ENCODE results near the gene ZNF804B.

GRCh38 chr7:88759230-88760135 lies at the start of gene ZNF804B:
- no peak for TF ChIP-seq CTCF (conservative IDR thresholded peaks at IDR 0.05; ENCODE audit: low read length)
- no peak for TF ChIP-seq EZH2phosphoT487 (IDR thresholded peaks at IDR 0.05; ENCODE audit: borderline replicate concordance, low read depth, low read length)

Measured in OCI-LY7 (cell line).